Cardiac muscle cell (in vitro differentiated cells and primary cell): ENCODE data around the gene PUM1. TPM values are rescaled to one million over a fixed set of nuclear protein-coding genes. Genes with fewer than 3 reads are reported as not detected.

ENCODE experiments used
- DNase-seq, 2 donors: peaks; one replicate each; pipeline versions ENCODE4 v3.0.0 to v3.0.0-alpha.2; 2010 to 2017; ENCODE audit warnings: low read depth in 1 of 2, low spot score in 1 of 2
- H3K27ac ChIP-seq: fragments of 200-600 bp; sonication (generic); 2 replicates; pipeline ENCODE4 v1.5.1; 2016
- H3K27me3 ChIP-seq: fragments of 200-600 bp; sonication (generic); 2 replicates; pipeline ENCODE4 v1.6.0; 2016; ENCODE audit warnings: control low read depth
- H3K36me3 ChIP-seq: fragments of 200-600 bp; sonication (generic); 2 replicates; pipeline ENCODE4 v1.5.1; 2016; ENCODE audit warnings: control low read depth
- H3K4me1 ChIP-seq: fragments of 200-600 bp; sonication (generic); 2 replicates; pipeline ENCODE4 v1.8.1; 2017; ENCODE audit warnings: low read depth, mild to moderate bottlenecking, mixed run types
- H3K4me3 ChIP-seq: fragments of 200-600 bp; sonication (generic); 2 replicates; pipeline ENCODE4 v1.5.1; 2016; ENCODE audit warnings: mild to moderate bottlenecking
- H3K9me3 ChIP-seq: fragments of 200-600 bp; sonication (generic); 2 replicates; pipeline ENCODE4 v1.5.1; 2017; ENCODE audit warnings: low read depth, mild to moderate bottlenecking, control low read depth
- polyA plus RNA-seq: library from polyadenylated mRNA; unstranded; fragments of >200 nt; fragmentation: Nextera tagmentation; extraction: Ambion mirVana; gene quantifications from 2 replicates; pipeline ENCODE4 v1.2.1, GENCODE V29; 2016
- total RNA-seq: library from RNA; depleted of rRNA; stranded (reverse); fragments of >200 nt; gene quantifications from 2 replicates; pipeline ENCODE4 v1.2.3, GENCODE V29; 2016
- TF ChIP-seq, protein P1 (sequence below): IDR thresholded peaks from 2 replicates; pipeline ENCODE4 v1.5.1; 2012; ENCODE audit warnings: low read depth, mild to moderate bottlenecking, low read length

PUM1 gene
- total and polyA plus RNA-seq, 2 experiments from 2014 or later: 81.1 to 130 TPM

DNA sequence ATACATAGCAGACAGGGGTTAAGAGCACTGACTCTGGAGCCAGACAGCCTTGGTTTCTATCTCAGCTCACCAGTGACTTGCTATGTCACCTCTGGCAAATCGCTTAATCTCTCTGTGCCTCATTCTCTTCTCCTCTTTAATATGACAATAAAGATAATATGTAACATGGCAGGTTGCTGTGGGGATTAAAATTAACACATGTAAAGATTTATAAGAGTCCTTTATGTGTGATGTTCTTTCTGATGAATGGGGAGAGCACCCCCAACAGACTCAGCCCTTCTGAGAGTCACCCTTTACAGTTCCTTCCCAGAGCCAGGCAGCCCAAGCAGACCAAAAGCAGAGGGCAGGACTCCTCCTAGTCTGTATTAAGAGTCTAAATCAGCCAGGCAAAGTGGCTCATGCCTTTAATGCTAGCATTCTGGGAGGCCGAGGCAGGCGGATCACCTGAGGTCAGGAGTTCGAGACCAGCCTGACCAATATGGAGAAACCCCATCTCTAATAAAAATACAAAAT is 80.5 kb downstream of the PUM1 start:
- TF ChIP-seq, protein P1, sequence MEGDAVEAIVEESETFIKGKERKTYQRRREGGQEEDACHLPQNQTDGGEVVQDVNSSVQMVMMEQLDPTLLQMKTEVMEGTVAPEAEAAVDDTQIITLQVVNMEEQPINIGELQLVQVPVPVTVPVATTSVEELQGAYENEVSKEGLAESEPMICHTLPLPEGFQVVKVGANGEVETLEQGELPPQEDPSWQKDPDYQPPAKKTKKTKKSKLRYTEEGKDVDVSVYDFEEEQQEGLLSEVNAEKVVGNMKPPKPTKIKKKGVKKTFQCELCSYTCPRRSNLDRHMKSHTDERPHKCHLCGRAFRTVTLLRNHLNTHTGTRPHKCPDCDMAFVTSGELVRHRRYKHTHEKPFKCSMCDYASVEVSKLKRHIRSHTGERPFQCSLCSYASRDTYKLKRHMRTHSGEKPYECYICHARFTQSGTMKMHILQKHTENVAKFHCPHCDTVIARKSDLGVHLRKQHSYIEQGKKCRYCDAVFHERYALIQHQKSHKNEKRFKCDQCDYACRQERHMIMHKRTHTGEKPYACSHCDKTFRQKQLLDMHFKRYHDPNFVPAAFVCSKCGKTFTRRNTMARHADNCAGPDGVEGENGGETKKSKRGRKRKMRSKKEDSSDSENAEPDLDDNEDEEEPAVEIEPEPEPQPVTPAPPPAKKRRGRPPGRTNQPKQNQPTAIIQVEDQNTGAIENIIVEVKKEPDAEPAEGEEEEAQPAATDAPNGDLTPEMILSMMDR: no peak
- peak overlapping the region; percentile 72 for H3K27ac ChIP-seq
- H3K36me3 ChIP-seq: peaks cover 15% of the 10 kb centered on the region
- no peak for DNase-seq
- H3K4me1 ChIP-seq: peaks cover 30% of the 10 kb centered on the region
- no peaks in the 10 kb centered on the region for H3K27me3 ChIP-seq
- no peaks in the 10 kb centered on the region for H3K9me3 ChIP-seq
- H3K4me3 ChIP-seq: no peak overlapping the region

DNA sequence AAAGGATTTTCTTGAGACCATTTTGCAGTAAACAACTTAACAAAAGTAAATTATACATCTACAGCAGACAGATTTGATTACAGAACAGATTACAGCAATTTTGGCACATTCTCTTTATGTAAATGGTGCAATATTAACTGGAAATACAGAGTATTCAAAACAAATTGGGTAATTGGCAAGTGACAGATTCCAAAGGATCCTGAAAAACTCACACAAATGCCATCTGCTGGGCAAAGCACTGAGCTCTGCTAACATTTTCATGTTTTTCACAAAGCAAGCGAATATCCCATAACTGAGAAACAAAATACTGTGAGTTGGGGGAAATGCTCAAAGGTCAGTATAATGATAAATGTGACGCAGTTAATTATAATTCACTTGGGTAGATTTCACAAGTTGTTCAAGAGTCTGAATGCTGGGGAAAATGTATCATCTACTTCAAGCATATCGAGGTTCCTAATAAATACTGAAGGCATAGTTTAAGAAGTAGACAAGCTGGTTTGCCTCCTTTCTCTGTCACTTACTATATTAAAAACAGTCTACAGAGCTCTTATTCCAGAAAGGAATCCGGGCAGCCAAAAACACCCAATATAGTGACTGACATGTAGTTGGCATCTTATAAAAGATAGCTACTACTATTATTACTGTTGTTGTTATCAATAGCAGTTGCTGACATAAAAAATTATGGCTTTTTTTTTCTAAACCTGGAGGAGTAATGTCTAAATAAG is 81.2 kb downstream of the PUM1 start:
- H3K4me3 ChIP-seq: no peak overlapping the region
- TF ChIP-seq, protein P1: no peak

DNA sequence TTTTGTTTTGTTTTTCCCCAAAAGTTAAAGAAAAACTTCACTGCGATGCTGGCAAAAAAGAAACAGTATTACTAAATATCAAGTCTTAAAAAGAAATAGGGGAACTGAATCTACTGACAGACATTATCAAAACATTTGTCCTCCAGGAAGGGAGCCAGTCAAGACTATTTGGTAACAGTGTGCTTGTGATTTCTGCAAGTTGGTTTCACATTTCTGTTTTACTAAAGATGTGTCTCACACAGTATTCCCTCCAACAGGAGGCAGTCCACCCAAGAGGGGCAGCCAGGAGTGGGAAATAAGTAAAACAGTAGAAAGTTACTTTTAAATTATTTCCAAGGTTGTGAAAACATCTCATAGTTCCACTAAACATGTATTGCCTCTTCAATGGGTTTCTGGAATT is 82.6 kb downstream of the PUM1 start:
- H3K36me3 ChIP-seq: peaks cover 29% of the 10 kb centered on the region
- H3K27ac ChIP-seq: peak overlapping the region; percentile 19
- peak in 1 of 2 donors; percentile 34 for DNase-seq
- TF ChIP-seq, protein P1: peak; percentile 22
- H3K9me3 ChIP-seq: no peaks in the 10 kb centered on the region
- H3K4me1 ChIP-seq: peaks cover 27% of the 10 kb centered on the region
- H3K4me3 ChIP-seq: no peak overlapping the region
- no peaks in the 10 kb centered on the region for H3K27me3 ChIP-seq

More for the DNA sequence above, 81.2 kb downstream of the PUM1 start:
- Histone ChIP-seq H3K4me1 (peaks cover 30% of the 10 kb centered on the region), H3K27ac (peak overlapping the region; percentile 72), H3K27me3 (no peaks in the 10 kb centered on the region), H3K9me3 (no peaks in the 10 kb centered on the region), H3K36me3 (peaks cover 22% of the 10 kb centered on the region)
- DNase-seq: no peak

DNA sequence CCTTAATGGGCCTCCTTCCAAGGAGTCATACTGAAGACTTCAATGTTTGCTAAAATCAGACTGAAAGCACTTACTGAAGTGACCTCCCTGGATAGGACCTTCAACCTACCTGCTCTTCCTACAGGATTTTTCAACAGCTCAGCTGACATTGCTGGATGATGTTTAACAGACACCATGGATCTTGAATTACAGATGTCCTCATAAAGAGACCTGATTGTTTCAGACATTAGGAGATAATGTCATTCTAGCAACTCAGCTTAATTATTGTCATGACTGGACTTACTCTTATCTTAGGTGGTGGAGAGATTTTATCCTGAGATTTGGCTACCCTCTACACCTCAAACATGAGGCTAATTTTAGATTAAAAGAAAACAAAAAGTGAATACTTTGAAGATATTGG is 83.1 kb downstream of the PUM1 start:
- H3K27ac ChIP-seq: peak overlapping the region; percentile 19
- H3K36me3 ChIP-seq: peaks cover 24% of the 10 kb centered on the region
- peaks cover 30% of the 10 kb centered on the region for H3K4me1 ChIP-seq
- no peaks in the 10 kb centered on the region for H3K9me3 ChIP-seq
- H3K27me3 ChIP-seq: no peaks in the 10 kb centered on the region
- TF ChIP-seq, protein P1: no peak
- no peak overlapping the region for H3K4me3 ChIP-seq
- no peak for DNase-seq

DNA sequence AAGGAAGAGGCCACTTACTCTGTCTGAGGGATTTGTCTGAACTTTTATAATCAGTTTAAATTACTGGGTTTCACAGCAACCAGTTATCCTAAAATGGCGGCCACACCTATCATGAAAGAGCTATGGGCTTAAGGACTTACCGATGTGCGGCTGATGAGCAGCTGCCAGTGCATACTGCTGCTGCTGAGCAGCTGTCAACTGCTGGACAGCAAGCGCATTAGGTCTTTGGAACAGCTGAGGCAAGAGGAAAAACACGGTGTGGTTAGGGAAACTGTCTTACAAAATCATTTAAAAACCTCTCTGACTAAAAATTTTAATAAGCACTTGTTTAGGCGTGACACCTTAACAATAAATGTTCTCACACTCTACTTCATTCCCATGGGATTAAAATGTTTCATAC is 84.3 kb downstream of the PUM1 start:
- DNase-seq: no peak
- H3K4me3 ChIP-seq: no peak overlapping the region
- H3K27me3 ChIP-seq: no peaks in the 10 kb centered on the region
- TF ChIP-seq, protein P1: no peak
- peak overlapping the region; percentile 19 for H3K27ac ChIP-seq
- H3K4me1 ChIP-seq: peaks cover 32% of the 10 kb centered on the region
- peaks cover 22% of the 10 kb centered on the region for H3K36me3 ChIP-seq
- H3K9me3 ChIP-seq: no peaks in the 10 kb centered on the region
